ENCODE measurements around the gene FGD6.
"Not testable (repeated sequence)": the region's sequence is repeated elsewhere in the genome, so short reads cannot be mapped to it uniquely, and the experiment has no call there.

The FGD6 gene

GRCh38 chr12:95173392-95174251 is 43.6 kb downstream of the FGD6 start:
- no peak for DNase-seq

GRCh38 chr12:95169368-95169767 is 47.9 kb downstream of the FGD6 start:
- no peak for DNase-seq

- DNase-seq = no peak
Observed at GRCh38 chr12:95168746-95169145, 48.5 kb downstream of the FGD6 start.

GRCh38 chr12:95164656-95165055 is 52.6 kb downstream of the FGD6 start:
- no peak for DNase-seq

- DNase-seq = no peak
Observed at GRCh38 chr12:95158919-95159318, 58.3 kb downstream of the FGD6 start.

GRCh38 chr12:95151821-95152220 is 65.4 kb downstream of the FGD6 start:
- DNase-seq = no peak

GRCh38 chr12:95151406-95151805 is 65.9 kb downstream of the FGD6 start:
- no peak for DNase-seq

GRCh38 chr12:95150501-95150900 is 66.8 kb downstream of the FGD6 start:
- no peak for DNase-seq

- no peak for DNase-seq
Observed at GRCh38 chr12:95147866-95148265, 69.4 kb downstream of the FGD6 start.

- no peak for DNase-seq
Observed at GRCh38 chr12:95146769-95147168, 70.5 kb downstream of the FGD6 start.

GRCh38 chr12:95143621-95144205 is 73.6 kb downstream of the FGD6 start:
- DNase-seq = no peak

- no peak for DNase-seq
Observed at GRCh38 chr12:95142431-95143151, 74.7 kb downstream of the FGD6 start.

- DNase-seq = no peak
Observed at GRCh38 chr12:95141310-95141709, 76.0 kb downstream of the FGD6 start.

GRCh38 chr12:95138031-95138430 is 79.2 kb downstream of the FGD6 start:
- not testable (repeated sequence) for DNase-seq

- DNase-seq = no peak
Observed at GRCh38 chr12:95136598-95136997, 80.7 kb downstream of the FGD6 start.

GRCh38 chr12:95134085-95134484 is 83.2 kb downstream of the FGD6 start:
- no peak for DNase-seq

- DNase-seq = no peak
Observed at GRCh38 chr12:95131589-95132340, 85.5 kb downstream of the FGD6 start.

- DNase-seq = no peak
Observed at GRCh38 chr12:95130096-95130495, 87.2 kb downstream of the FGD6 start.

- DNase-seq = no peak
Observed at GRCh38 chr12:95129115-95129514, 88.2 kb downstream of the FGD6 start.

- no peak for DNase-seq
Observed at GRCh38 chr12:95126736-95127135, 90.5 kb downstream of the FGD6 start.

- DNase-seq = no peak
Observed at GRCh38 chr12:95126076-95126475, 91.2 kb downstream of the FGD6 start.

GRCh38 chr12:95124106-95124505 is 93.2 kb downstream of the FGD6 start:
- DNase-seq = no peak

GRCh38 chr12:95118788-95119179 is 98.5 kb downstream of the FGD6 start:
- no peak for DNase-seq

Data from NCI-H187 (cell line).